Endothelial cell of umbilical vein (primary cell): ENCODE measurements around the gene BCAP31.

Experiments used
- CTCF ChIP-seq, 2 donors: IDR thresholded peaks; 1 replicate in 1 of 2; 2 replicates in 1 of 2; pipeline ENCODE4 v1.5.1; 2011; ENCODE audit warnings: low read length in 2 of 2, mild to moderate bottlenecking in 2 of 2, moderate library complexity in 2 of 2, control low read depth in 1 of 2, inconsistent platforms in 1 of 2, low read depth in 1 of 2; ENCODE audit not compliant: insufficient read depth in 1 of 2; ENCODE audit errors: extremely low read depth in 1 of 2
- EZH2 ChIP-seq: IDR thresholded peaks from 2 replicates; pipeline ENCODE4 v1.6.1; 2012; ENCODE audit warnings: borderline replicate concordance, low read depth, mild to moderate bottlenecking, moderate library complexity, low read length, inconsistent platforms; ENCODE audit not compliant: severe bottlenecking
- FOS ChIP-seq: IDR thresholded peaks from 2 replicates; pipeline ENCODE4 v1.6.1; 2011; ENCODE audit warnings: mild to moderate bottlenecking, low read length, moderate library complexity, borderline replicate concordance; ENCODE audit not compliant: insufficient read depth
- JUN ChIP-seq: IDR thresholded peaks from 2 replicates; pipeline ENCODE4 v1.6.1; 2011; ENCODE audit warnings: borderline replicate concordance, low read depth; ENCODE audit not compliant: insufficient read length, insufficient read depth
- MAX ChIP-seq: IDR thresholded peaks from 2 replicates; pipeline ENCODE4 v1.6.1; 2011; ENCODE audit not compliant: insufficient read depth, insufficient read length
- MYC ChIP-seq: IDR thresholded peaks from one replicate; pipeline ENCODE4 v1.6.1; 2011; ENCODE audit warnings: mild to moderate bottlenecking, low read depth, low read length
- POLR2A ChIP-seq: IDR thresholded peaks from 2 replicates; pipeline ENCODE4 v1.6.1; 2012; ENCODE audit warnings: low read depth, mild to moderate bottlenecking, control low read depth, low read length
- POLR2AphosphoS5 ChIP-seq: IDR thresholded peaks from 2 replicates; pipeline ENCODE4 v1.6.1; 2012; ENCODE audit warnings: low read depth, mild to moderate bottlenecking, control low read depth, low read length, moderate library complexity; ENCODE audit not compliant: insufficient read depth

GRCh38 chrX:153736071-153736820 is 12.1 kb upstream of the BCAP31 start:
- TF ChIP-seq CTCF (IDR thresholded peaks at IDR 0.05; ENCODE audit: extremely low read depth in 1 of 2, insufficient read depth in 1 of 2, low read depth in 1 of 2, low read length in 2 of 2) (no peak), EZH2 (no peak), POLR2AphosphoS5 (no peak), FOS (no peak), POLR2A (no peak), MYC (no peak), JUN (no peak), MAX (no peak)
